Activated CD4-positive, alpha-beta T cell treated with anti-CD3 and anti-CD28 coated beads for 4 hours (primary cell): ENCODE measurements around the gene EOLA1.
"Not testable (repeated sequence)": the region's sequence is repeated elsewhere in the genome, so short reads cannot be mapped to it uniquely, and the experiment has no call there.

Experiments used
- DNase-seq, 2 donors: peaks; one replicate each; pipeline ENCODE4 v3.0.0-alpha.2; 2020

Gene EOLA1

DNA sequence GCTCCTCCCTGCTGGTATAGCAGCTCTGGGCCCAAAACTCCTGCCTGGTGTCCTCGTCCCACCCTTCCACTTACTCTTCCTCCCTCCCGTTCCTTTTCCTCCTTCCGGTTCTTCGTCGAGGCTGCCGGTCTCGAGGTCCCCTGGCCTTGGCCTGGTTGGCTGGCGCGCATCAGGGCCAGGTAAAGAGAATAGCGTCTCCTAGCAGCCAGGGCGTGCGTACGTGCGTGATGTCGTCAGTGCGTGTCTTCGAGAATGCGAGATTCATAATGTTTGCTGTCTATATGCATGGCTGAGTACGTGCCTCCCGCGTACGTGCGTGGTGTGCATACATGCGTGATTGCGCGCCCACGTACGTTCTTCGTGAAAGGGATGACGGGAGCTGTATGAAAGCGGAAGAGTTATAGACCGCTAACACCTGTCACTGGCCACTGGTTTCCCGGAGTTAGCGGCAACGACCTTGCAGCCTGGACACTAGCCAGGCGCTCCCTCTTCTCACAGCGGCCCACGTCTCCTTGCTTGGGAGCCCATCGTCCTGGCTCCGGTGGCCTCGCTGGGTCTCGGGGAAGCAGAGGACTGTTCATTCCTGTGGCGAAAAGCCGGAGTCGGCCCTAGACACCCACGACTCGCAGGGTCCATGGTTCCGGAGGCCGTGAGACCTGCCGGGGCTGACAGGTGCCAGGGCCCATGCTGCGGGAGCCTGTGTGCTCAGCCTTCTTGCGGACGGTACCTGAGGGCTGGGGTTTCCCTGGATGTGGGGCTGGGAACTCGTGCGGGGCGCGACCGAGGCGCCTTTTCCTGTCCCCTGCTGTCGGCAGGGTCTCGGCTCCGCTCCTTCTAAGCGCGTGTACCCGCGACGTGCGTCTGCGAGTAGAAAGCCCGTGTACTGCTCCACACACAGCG is at the start of gene EOLA1:
Gene EOLA1, plus strand, starts transcription at position 392 of the 900 bp plus-strand sequence. CDS start 4,619 bp downstream, outside the sequence.
- peak; percentile 84 to 88 for DNase-seq

- no peak for DNase-seq
These were observed 49.0 kb upstream of the EOLA1 start for GRCh38 chrX:149491812-149492211.

GRCh38 chrX:149493567-149494562 is 46.9 kb upstream of the EOLA1 start:
- no peak for DNase-seq

DNA sequence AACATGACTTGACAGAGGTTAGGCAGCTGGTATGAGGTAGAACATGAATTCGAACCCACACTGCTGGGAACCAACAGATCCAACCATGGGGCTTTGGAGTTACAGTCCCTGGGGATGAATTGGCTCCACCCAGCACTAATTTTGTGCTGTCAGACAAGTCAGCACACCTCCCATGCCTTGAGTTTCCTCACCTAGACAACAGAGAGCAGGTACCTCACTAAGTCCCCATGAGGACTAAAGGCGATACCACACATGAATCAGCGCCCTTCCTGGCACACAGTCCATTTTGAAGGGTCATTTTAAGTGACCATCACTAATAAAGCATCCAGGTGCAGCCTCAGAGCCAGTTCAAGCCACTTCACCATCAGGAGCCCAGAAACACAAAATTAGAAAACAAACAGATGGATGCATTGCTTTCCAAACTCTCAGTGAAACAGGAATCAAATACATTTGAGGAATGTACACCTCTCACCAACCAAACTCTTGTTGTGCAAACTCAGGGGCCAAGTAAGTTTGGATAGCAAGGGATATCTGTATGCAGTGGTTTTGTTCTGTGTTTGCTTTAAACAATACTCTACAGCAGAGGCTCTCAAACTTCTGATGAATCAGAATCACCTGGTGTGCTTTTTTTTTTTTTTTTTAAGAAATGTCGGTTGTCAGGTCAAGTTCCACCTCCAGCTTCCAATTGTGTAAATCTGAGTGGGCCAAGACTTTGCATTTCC is 45.8 kb upstream of the EOLA1 start:
- no peak for DNase-seq

DNA sequence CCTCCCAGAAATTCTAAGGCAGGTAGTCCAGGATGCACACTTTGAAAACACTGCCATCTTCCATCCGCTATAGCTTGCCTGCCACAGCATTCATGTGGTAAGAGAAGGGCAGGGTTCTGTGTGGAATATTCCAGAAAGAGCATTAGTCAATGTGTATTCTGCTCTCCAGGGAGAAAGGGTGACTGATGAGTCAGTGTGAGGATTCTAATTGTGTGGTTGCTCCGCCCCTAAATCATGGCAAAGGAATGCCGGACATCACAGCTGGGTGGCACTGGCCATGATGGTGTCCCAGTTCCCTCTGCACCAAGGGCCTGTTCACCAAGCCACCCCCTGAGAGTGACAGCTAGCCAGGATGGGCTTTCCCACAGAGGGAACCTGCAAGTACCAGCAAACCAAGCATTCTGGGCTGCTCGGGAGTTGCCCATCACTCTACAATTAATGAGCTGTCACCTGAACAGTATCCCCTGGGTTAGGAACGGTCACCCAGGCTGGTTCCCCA is 45.2 kb upstream of the EOLA1 start:
- DNase-seq = no peak

- no peak for DNase-seq
These were observed 43.8 kb upstream of the EOLA1 start for GRCh38 chrX:149497054-149497453.

DNA sequence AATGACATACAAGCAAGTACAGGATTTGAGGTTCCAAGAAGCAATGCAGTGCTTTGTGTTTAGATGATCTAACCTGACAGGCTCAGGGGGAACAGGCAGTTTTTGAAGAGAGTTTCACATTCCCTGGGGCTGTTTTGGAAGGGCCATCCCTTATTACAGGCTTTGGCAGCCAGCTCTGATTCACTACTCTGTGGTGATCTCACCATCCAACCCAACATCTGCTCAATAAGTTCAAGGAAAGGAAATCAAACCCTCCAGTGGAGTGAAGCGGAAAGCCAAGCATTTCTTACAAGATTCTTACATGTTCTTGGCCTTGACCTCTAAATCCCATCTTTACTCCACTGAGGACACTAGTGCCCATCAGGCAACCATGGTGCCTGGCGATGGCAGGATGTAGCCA is 43.2 kb upstream of the EOLA1 start:
- DNase-seq = no peak

GRCh38 chrX:149498767-149499166 is 42.0 kb upstream of the EOLA1 start:
- DNase-seq = no peak

DNA sequence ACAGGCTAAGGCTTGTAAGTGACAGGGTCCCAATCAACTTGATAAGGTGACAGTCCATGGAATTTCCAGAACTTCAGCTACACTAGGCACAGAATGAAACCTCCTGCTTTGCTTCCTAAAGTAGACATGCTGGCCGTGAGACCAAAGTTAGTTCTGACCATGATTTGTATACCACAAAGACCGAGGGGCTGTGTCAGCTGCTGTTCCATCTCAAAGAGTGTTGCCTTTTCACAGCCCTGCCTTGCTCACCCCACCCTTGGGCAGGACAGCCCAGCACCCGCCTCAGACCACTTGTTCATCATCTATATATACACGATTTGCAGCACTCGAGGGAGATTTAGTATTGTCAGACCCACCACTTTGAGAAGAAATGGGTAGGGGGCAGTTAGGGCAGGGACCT is 41.0 kb upstream of the EOLA1 start:
- no peak for DNase-seq

- DNase-seq = not testable (repeated sequence)
These were observed 37.9 kb upstream of the EOLA1 start for GRCh38 chrX:149502923-149503322.

DNA sequence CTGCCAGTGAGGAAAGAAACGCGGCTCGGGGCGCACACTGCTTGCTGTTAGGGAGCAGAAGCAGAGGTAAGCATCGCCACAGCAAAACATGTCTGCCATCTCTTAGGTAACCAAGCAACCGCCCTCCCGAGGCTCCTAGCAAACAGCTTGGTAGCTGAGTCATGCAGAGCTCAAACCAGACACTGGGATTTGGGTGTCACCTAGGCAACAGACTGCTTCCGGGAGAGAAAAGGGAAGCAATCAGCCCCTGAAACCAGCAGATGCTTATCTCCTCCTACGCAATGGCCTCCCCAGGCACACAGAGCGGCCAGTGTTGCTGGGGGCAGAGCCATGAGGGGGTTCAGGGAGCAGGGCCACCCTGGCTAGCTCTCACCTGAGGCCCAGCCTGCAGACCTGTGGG is 37.4 kb upstream of the EOLA1 start:
- DNase-seq = peak; percentile 53 to 63

DNA sequence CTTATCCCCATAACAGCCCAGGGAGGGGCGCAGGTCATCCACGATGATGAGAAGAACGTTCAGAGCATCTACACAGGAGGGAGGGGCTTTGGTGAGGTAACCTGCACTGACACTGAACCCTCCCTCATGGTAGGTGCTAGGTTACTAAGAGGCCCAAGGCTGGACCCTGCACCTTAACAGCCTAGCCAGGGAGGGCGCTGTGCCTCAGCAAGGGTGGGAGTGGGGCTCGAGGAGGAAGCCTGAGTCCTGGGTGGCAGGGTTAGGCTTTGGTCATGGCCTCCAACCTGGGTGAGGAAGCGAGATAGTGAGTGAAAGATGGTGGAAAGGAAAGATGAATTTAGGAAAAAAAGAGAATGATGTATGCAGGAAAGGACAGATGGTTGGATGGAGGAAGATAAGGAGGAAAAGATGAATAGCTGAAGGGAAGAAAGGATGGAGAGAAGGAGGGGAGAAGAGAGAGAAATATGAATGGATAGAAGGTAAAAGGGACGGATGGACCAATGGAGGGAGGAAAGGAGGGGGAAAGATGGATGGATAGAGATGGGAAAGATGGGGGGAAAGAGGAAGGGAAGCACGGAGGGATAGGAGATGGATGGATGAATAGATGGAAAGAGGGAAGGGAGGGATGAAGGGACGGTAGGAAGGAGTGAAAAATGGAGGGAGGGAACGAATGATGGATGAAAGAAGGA is 36.4 kb upstream of the EOLA1 start:
- DNase-seq = peak; percentile 48 to 56

GRCh38 chrX:149504915-149505651 is 35.7 kb upstream of the EOLA1 start, which contains the start of gene IDS:
Gene IDS, minus strand, starts transcription at chrX:149505306. Its CDS starts 169 bp downstream, at chrX:149505137.
- peak; percentile 77 for DNase-seq

DNA sequence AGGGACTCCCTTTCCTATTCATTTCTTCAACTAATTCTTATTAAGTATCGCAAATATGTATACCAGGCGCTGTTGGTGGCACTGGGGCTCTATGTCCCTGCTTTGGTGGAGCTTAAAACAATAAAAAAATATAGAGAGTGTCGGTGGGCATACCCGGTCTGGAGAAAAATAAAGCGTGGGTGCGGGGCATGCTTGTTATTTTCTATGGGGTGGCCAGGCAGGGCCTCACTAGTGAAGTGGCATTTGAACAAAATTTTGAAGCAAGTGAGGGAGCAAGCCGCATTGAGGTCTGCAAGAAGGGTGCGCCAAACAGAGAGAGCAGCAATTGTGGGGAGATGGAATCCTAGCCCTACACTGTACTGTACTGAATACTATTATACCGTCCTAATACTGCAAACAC is 35.1 kb upstream of the EOLA1 start:
- DNase-seq = no peak

- DNase-seq = no peak
These were observed 34.5 kb upstream of the EOLA1 start for GRCh38 chrX:149506349-149506748.

- DNase-seq = no peak
These were observed 32.3 kb upstream of the EOLA1 start for GRCh38 chrX:149508467-149508866.

GRCh38 chrX:149510386-149510785 is 30.4 kb upstream of the EOLA1 start:
- no peak for DNase-seq

- no peak for DNase-seq
These were observed 29.7 kb upstream of the EOLA1 start for GRCh38 chrX:149511081-149511480.

DNA sequence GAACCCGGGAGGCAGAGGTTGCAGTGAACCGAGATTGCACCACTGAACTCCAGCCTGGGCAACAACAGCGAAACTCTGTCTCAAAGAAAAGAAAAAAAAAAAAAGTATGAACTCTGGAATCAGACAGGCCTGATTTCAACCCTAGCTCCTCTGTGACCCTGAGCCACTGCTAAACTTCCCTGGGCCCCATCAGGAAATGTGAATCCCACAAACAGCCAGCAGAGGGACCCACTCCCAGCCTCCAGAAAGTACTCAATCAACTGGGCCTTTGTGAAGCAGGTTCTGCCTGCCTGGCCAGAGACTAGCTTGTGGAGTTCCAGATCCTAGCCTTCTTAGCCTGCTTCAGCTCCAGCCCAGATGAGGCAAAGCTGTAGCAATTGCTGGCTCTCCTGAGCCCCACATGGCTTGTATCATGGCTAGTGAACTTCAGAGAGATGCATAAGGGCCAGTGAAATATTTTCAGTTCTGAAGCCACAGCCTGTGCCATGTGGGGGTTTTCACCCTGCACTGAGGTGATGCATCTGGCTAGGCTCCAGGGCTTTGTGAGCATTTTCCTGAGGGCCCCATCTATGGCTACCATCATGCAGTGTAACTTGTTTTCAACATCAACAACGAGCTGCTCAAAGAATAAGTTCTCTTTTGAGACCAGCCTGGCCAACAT is 28.5 kb upstream of the EOLA1 start:
- DNase-seq = peak; percentile 41 to 55

GRCh38 chrX:149513825-149514428 is 26.9 kb upstream of the EOLA1 start:
- no peak for DNase-seq
